H9 (cell line): ENCODE data around the gene ZNF831. TPM values are rescaled to one million over a fixed set of nuclear protein-coding genes. Genes with fewer than 3 reads are reported as not detected.

ENCODE experiments used
- DNase-seq: peaks from one replicate; pipeline ENCODE4 v3.0.0-alpha.2; 2017
- H2AFZ ChIP-seq: one replicate; pipeline ENCODE4 v1.6.1; 2013; ENCODE audit warnings: mild to moderate bottlenecking, low read length, control low read depth, moderate library complexity
- H2AK5ac ChIP-seq: 2 replicates; pipeline ENCODE4 v1.6.1; 2013; ENCODE audit warnings: low read length, control low read depth, mixed read lengths; ENCODE audit not compliant: insufficient read length
- H2BK120ac ChIP-seq: one replicate; pipeline ENCODE4 v1.6.1; 2013; ENCODE audit warnings: low read depth, mild to moderate bottlenecking, low read length, control low read depth, inconsistent platforms; ENCODE audit not compliant: poor library complexity, severe bottlenecking
- H2BK12ac ChIP-seq: 2 replicates; pipeline ENCODE4 v1.6.1; 2013; ENCODE audit warnings: low read length, control low read depth, mixed read lengths, low read depth; ENCODE audit not compliant: insufficient read length
- H2BK15ac ChIP-seq: 2 replicates; pipeline ENCODE4 v1.6.1; 2013; ENCODE audit warnings: low read depth, low read length, control low read depth
- H2BK20ac ChIP-seq: one replicate; pipeline ENCODE4 v1.6.1; 2013; ENCODE audit warnings: low read depth, mild to moderate bottlenecking, low read length, control low read depth, inconsistent platforms; ENCODE audit not compliant: poor library complexity, severe bottlenecking
- H2BK5ac ChIP-seq: 2 replicates; pipeline ENCODE4 v1.6.1; 2013; ENCODE audit warnings: low read length, control low read depth, mixed read lengths; ENCODE audit not compliant: insufficient read length
- H3K14ac ChIP-seq: 2 replicates; pipeline ENCODE4 v1.6.1; 2013; ENCODE audit warnings: low read length, control low read depth; ENCODE audit not compliant: insufficient read depth
- H3K18ac ChIP-seq: 2 replicates; pipeline ENCODE4 v1.6.1; 2013; ENCODE audit warnings: low read depth, mild to moderate bottlenecking, mixed read lengths, low read length, control low read depth; ENCODE audit not compliant: insufficient read length
- H3K23ac ChIP-seq: 2 replicates; pipeline ENCODE4 v1.6.1; 2013; ENCODE audit warnings: low read length, control low read depth, mixed read lengths, low read depth; ENCODE audit not compliant: insufficient read length
- H3K23me2 ChIP-seq: 2 replicates; pipeline ENCODE4 v1.6.1; 2013; ENCODE audit warnings: low read depth, mild to moderate bottlenecking, mixed read lengths, low read length, control low read depth; ENCODE audit not compliant: insufficient read length, poor library complexity, severe bottlenecking
- H3K27ac ChIP-seq: 2 replicates; pipeline ENCODE4 v1.5.1; 2013; ENCODE audit warnings: low read length, control low read depth, mixed read lengths, low read depth; ENCODE audit not compliant: insufficient read length
- H3K27me3 ChIP-seq: 2 replicates; pipeline ENCODE4 v1.6.1; 2013; ENCODE audit warnings: low read length, control low read depth, inconsistent platforms; ENCODE audit not compliant: insufficient read depth
- H3K4ac ChIP-seq: 2 replicates; pipeline ENCODE4 v1.6.1; 2013; ENCODE audit warnings: low read depth, mild to moderate bottlenecking, control low read depth, inconsistent platforms, low read length, moderate library complexity
- H3K4me1 ChIP-seq: 2 replicates; pipeline ENCODE4 v1.6.1; 2013; ENCODE audit warnings: low read length, control low read depth, inconsistent platforms; ENCODE audit not compliant: insufficient read depth
- H3K4me2 ChIP-seq: 2 replicates; pipeline ENCODE4 v1.6.1; 2013; ENCODE audit warnings: low read length, control low read depth, mixed read lengths; ENCODE audit not compliant: insufficient read length, insufficient read depth
- H3K56ac ChIP-seq: 2 replicates; pipeline ENCODE4 v1.6.1; 2013; ENCODE audit warnings: low read depth, mild to moderate bottlenecking, mixed read lengths, low read length, control low read depth; ENCODE audit not compliant: insufficient read length
- H3K79me1 ChIP-seq: 2 replicates; pipeline ENCODE4 v1.6.1; 2013; ENCODE audit warnings: low read depth, mild to moderate bottlenecking, moderate library complexity, low read length, control low read depth, inconsistent platforms; ENCODE audit not compliant: insufficient read depth, poor library complexity, severe bottlenecking
- H3K79me2 ChIP-seq: 2 replicates; pipeline ENCODE4 v1.6.1; 2013; ENCODE audit warnings: low read length, control low read depth, inconsistent platforms; ENCODE audit not compliant: insufficient read depth
- H3K9ac ChIP-seq: 2 replicates; pipeline ENCODE4 v1.6.1; 2013; ENCODE audit warnings: low read length, control low read depth, mixed read lengths; ENCODE audit not compliant: insufficient read length; ENCODE audit errors: extremely low read depth
- H3K9me3 ChIP-seq: one replicate; pipeline ENCODE4 v1.6.1; 2013; ENCODE audit warnings: low read depth, low read length, inconsistent platforms; ENCODE audit not compliant: control insufficient read depth
- H3T11ph ChIP-seq: one replicate; pipeline ENCODE4 v1.6.1; 2013; ENCODE audit warnings: mild to moderate bottlenecking, low read length, control low read depth, inconsistent platforms
- H4K20me1 ChIP-seq: one replicate; pipeline ENCODE4 v1.6.1; 2013; ENCODE audit not compliant: control insufficient read depth, insufficient read length, insufficient read depth
- H4K5ac ChIP-seq: 2 replicates; pipeline ENCODE4 v1.6.1; 2013; ENCODE audit warnings: low read depth, mild to moderate bottlenecking, mixed read lengths, low read length, control low read depth; ENCODE audit not compliant: insufficient read length
- H4K8ac ChIP-seq: replicated peaks from 2 replicates; pipeline ENCODE4 v1.6.1; 2013; ENCODE audit warnings: low read length, control low read depth, mixed read lengths, low read depth; ENCODE audit not compliant: insufficient read length
- H4K91ac ChIP-seq: 2 replicates; pipeline ENCODE4 v1.6.1; 2013; ENCODE audit warnings: low read depth, mild to moderate bottlenecking, moderate library complexity, mixed read lengths, low read length, control low read depth; ENCODE audit not compliant: insufficient read length
- H3K27ac Mint-ChIP-seq, 3 experiments: 2 replicates in 2 of 3; 3 replicates in 1 of 3; pipeline ENCODE4 v1.8.0; 2020 to 2021; ENCODE audit warnings: mixed read lengths in 3 of 3, mild to moderate bottlenecking in 1 of 3, moderate library complexity in 1 of 3
- H3K27me3 Mint-ChIP-seq: 2 replicates; pipeline ENCODE4 v1.8.0; 2021; ENCODE audit warnings: low read depth, mild to moderate bottlenecking, moderate library complexity, mixed read lengths
- H3K36me3 Mint-ChIP-seq, 3 experiments: 2 replicates in 2 of 3; 3 replicates in 1 of 3; pipeline ENCODE4 v1.8.0; 2020 to 2021; ENCODE audit warnings: low read depth in 3 of 3, mixed read lengths in 3 of 3; ENCODE audit not compliant: insufficient read depth in 1 of 3
- H3K4me1 Mint-ChIP-seq, 2 experiments: 2 replicates each; pipeline ENCODE4 v1.8.0; 2020; ENCODE audit warnings: mixed read lengths in 2 of 2
- H3K4me3 Mint-ChIP-seq, 2 experiments: 2 replicates in 1 of 2; 3 replicates in 1 of 2; pipeline ENCODE4 v1.8.0; 2020 to 2021; ENCODE audit warnings: mild to moderate bottlenecking in 2 of 2, mixed read lengths in 2 of 2, moderate library complexity in 1 of 2
- H3K9me3 Mint-ChIP-seq, 2 experiments: 2 replicates in 1 of 2; 3 replicates in 1 of 2; pipeline ENCODE4 v1.8.0; 2020; ENCODE audit warnings: mild to moderate bottlenecking in 2 of 2, mixed read lengths in 2 of 2, moderate library complexity in 1 of 2
- CTCF ChIP-seq: fragments of 200-600 bp; sonication (generic); conservative IDR thresholded peaks from 3 replicates; pipeline ENCODE4 v1.8.0; 2021; ENCODE audit warnings: antibody characterized with exemption, mild to moderate bottlenecking
- whole genome bisulfite sequencing: extraction: QIAGEN DNeasy Blood & Tissue Kit; methylation state at CpG from one replicate; pipeline ENCODE4 v1.1.7; 2013; ENCODE audit warnings: missing lambda C conversion rate, low lambda C conversion rate, mixed read lengths; ENCODE audit not compliant: insufficient read length; ENCODE audit errors: extremely low coverage; 5-methylcytosine and 5-hydroxymethylcytosine counted together
- total RNA-seq: library from RNA; stranded (reverse); gene quantifications from 2 replicates; pipeline ENCODE4 v1.2.1, GENCODE V29; 2021

ZNF831 gene
- total RNA-seq, 1 experiment from 2014 or later, result not detected

GRCh38 chr20:59146780-59147565 is 16.6 kb upstream of the ZNF831 start:
- Histone ChIP-seq H3K14ac (no peak overlapping the region), H3K27me3 (no peaks in the 10 kb centered on the region), H2BK20ac (no peak overlapping the region), H3T11ph (no peak overlapping the region), H4K20me1 (no peaks in the 10 kb centered on the region), H3K27ac (no peak overlapping the region), H2AFZ (no peak overlapping the region), H3K4me2 (no peak overlapping the region), H3K18ac (no peak overlapping the region), H3K23ac (no peak overlapping the region), H3K4ac (no peak overlapping the region), H2AK5ac (no peak overlapping the region), H2BK120ac (no peak overlapping the region), H3K79me1 (no peaks in the 10 kb centered on the region), H2BK15ac (no peak overlapping the region), H3K4me1 (no peaks in the 10 kb centered on the region), H4K91ac (no peak overlapping the region), H3K23me2 (no peaks in the 10 kb centered on the region), H4K8ac (no peak overlapping the region), H2BK5ac (no peak overlapping the region), H3K56ac (no peak overlapping the region), H3K9me3 (no peaks in the 10 kb centered on the region), H3K9ac (no peak overlapping the region), H4K5ac (no peak overlapping the region), H3K79me2 (no peaks in the 10 kb centered on the region), H2BK12ac (no peak overlapping the region)
- H3K36me3 Mint-ChIP-seq, result peaks cover 0 to 2% (median 0%) of the 10 kb centered on the region in 3 experiments; a peak in 2 of 7 replicates
- no CpG with 5 or more reads among the region's 8 CpGs for WGBS
- H3K4me3 Mint-ChIP-seq, result no peak overlapping the region
- peaks cover 0 to 2% of the 10 kb centered on the region in 2 experiments; a peak in 1 of 5 replicates for H3K9me3 Mint-ChIP-seq
- no peak for TF ChIP-seq CTCF
- H3K27me3 Mint-ChIP-seq, result peaks cover 14% of the 10 kb centered on the region
- DNase-seq, result no peak
- no peak overlapping the region for H3K27ac Mint-ChIP-seq
- H3K4me1 Mint-ChIP-seq, result no peaks in the 10 kb centered on the region
